KG1 (cell line): Measurements from ENCODE around the gene USP46.

Source experiments
- DNase-seq: peaks from one replicate; lab custom pipeline; 2025; lab: John Stamatoyannopoulos, UW

The USP46 gene

DNA sequence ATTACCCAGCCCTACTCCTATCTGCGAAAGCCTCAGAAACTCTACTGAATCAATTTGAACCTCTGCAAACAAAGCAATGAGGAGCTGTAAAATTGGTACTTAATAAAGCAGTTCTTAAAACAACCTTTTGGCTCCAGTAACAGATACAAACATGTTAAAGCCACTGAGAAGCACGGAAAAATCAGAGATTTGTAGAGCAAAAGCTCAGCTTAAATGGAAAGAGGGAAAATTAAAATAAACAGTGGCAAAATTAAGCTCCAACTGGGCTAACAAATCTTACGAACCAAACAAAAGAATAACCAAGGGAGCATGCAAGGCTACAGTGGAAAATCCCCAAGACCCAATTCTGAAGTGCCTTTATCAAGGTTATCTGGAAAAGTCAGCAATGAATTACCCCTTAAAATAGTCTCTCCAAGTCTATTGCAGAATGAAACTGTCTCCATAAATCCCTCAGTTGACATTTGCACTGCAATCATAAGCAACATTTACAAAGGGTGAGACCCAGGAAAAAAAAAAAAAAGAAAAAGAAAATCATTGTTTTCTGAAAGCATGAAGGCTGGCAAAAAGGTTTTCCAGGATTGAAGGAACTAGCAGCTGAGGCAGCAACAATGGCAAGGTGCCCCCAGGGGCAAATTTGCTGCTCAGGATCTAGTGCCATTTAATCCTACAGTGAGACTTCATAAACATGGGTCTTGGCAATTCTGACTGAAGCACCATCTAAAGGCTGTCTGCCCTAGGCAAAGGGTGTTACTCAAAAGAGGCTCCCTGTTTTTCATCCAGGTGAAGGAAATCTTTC, 40.1 kb downstream of the USP46 start:
- no peak for DNase-seq

DNA sequence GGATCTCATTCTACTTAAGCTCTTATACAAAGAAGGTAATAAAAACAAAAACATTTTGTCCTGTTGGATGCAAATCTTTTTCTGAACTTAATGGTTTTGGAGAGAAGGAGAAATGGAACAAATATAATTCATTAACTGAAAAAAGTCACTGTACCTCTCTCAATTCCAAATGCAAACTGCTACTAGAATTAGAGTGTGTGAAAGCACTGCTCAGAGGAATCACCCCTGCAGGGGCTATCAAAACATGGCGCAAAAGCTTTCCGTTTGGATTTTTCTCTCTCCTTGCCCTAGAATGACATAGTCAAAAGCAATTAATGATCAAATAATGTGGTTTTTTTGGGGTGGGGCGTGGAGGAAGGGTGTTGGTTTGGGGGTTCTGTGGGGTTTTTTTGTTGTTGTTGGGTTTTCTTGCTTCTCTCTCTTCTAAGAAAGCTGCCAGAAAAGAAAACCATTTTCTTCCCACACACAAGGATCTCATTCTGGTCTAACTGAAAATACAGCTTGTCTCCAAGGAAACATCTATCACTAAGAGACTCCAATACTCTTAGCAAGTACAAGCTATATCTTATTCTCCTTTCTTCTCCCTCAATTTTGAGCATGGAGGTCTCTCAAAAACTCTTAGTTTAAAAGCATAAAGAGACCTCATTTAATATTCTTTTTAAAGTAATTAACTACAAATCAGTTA, 41.6 kb downstream of the USP46 start:
- DNase-seq = no peak

DNA sequence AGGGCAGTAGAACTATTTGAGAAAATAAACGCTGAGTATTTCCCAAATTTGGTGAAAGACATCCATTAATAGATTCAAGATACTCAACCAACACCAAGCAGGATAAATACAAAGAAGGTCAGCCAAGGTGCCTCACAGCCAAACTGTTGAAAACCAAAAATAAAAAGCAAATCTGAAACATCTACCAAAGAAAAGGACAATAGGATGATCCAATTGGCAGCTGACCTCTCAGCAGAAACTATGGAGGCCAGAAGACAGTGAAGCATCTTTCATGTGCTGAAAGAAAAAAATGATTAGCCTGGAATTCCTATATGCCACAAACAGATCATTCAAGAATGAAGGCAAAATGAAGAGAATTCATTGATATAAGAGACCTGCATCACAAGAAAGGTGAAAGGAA, 44.9 kb downstream of the USP46 start:
- no peak for DNase-seq

DNA sequence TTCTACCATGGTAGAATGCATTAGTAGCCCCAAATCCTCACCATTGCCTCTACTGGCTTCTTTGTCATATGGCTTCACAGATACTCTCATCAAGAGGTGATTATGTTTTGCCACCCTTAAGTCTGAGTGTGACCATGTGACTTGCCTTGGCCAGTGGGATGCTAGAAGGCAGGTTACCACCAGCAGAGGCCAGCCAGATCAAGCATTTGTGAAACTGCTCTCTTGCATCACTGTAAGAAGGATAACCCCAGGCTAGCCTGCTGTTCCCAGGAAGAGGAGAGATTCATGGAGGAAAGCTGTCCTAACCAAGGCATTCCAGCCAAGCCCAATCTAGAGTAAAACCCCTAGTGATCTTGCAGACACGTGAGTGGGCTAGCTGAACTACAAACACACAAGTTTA, 46.8 kb downstream of the USP46 start:
- DNase-seq = no peak

DNA sequence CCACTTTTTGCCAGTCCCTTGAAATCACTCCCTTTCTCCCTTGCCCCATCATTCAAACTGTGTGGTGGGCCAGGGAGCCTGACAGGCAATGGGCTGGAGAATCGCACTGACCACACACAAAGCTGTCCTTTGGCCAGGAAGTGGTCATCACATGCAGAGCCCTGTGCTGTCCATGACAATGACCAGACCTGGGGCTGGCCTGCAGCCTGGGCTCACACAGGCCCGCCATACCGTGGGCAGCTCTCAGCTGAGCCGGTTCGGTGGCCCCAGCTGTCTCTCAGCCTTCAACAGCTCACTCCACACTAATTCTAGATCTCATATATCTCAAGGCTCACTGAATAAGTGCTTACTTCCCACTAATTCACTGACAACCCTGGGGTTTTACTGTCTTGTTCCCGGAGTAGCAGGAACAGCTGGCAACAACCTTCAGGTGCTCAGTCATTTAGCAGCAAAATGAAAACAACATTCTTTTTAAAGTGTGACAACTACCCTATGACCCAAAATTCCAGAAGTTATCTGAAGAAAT, 48.0 kb downstream of the USP46 start:
- DNase-seq = no peak

DNA sequence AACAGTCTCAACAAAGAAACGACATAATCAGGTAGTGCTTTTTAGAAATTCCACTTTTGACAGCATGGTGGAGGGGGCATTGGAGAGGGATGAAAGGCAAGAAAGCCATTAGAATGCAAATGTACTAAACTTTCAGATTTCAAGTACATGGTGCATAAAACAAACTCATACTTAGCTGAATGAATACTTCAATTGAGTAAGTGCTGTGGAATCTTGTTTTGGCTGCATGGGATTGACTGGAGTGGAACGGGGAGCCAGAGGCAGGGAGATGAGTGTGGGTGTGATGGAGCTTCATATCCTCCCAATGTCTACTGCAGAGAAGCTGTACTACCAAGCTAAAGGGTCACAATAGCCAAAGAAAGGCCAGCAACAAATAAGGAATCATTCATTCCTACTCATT, 52.4 kb downstream of the USP46 start:
- no peak for DNase-seq

DNA sequence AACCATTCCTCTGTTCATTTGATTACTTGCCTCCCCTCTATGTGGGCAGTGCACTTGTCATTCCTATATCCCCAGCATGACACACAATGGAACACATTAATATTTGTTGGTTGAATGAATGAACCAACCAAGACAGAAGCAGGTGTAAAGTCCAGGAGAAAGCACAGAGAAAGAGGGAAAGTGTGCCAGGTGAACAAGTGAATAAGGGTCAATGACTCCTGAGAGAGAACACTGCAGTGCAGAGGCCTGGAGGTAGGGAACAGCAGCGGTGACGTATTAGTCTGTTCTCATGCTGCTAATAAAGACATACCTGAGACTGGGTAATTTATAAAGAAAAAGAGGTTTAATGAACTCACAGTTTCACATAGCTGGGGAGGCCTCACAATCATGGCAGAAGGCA, 53.1 kb downstream of the USP46 start:
- DNase-seq = no peak

DNA sequence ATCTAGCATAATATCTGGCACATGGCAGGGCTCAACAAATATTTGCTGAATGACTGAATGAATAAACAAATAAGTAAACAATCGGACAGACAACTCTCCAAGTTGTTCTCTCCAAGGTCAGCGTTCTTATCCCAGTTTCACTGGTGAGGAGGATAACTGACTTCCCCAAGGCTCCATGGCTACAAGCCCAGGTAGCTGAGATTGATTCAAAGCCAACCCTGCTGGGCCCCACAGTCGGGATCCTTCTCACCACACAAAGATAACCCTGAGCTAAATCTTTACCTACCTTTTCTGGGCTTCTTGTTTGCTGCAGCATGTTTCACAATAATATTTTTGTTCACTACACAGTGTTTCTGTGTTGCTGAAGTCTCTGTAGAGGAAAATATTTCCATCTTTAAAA, 54.9 kb downstream of the USP46 start:
- DNase-seq = no peak

DNA sequence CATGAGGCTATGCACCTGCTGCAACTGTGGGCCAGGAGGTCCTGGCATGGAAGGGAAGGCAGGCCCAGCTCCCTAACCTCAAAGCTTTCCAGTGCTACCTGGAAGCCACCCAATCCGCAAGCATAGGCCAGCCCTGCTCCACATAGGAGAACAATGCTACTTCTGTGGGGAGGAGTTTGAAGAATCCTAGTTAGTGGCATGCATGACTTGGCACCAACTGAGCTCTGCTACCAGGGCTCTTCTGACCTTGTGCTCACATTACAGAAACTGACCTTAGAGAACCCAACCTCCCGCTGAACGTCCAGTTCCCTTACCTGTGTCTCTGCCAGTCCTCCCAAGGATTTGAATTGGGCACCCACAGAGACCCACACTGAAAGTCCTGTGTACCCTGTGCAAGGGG, 58.8 kb downstream of the USP46 start:
- DNase-seq = no peak

DNA sequence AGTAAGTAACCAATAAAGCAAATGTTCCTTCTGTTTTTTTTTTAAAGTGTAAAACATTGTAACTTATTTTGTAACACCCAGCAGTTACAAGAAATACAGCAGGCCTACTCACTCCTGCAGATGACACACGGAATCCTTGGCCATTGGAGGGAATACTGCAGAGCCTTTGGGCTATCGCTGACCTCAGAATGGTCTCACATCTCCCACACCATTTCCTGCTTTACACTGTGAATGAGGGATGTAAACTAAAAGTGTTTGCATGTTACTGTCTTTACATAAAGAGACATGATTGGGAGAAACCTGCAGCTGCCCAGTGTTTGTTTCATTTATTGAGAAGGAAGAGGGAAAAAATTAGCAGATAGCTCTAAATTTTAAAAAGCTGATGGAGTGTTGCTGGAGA, 64.1 kb downstream of the USP46 start:
- no peak for DNase-seq

DNA sequence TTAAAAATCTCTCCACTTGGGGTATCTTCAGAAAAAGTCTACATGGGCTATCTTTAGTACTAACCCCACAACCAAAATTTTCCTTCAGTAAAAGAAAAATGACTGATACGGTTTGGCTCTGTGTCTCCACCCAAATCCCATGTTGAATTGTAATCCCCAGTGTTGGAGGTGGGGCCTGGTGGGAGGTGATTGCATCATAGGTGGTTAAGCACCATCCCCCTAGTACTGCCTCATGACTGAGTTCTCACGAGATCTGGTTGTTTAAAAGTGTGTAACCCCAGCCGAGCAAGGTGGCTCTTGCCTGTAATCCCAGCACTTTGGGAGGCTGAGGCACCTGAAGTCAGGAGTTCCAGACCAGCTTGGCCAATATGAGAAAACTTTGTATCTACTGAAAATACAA, 66.8 kb downstream of the USP46 start:
- DNase-seq = no peak

DNA sequence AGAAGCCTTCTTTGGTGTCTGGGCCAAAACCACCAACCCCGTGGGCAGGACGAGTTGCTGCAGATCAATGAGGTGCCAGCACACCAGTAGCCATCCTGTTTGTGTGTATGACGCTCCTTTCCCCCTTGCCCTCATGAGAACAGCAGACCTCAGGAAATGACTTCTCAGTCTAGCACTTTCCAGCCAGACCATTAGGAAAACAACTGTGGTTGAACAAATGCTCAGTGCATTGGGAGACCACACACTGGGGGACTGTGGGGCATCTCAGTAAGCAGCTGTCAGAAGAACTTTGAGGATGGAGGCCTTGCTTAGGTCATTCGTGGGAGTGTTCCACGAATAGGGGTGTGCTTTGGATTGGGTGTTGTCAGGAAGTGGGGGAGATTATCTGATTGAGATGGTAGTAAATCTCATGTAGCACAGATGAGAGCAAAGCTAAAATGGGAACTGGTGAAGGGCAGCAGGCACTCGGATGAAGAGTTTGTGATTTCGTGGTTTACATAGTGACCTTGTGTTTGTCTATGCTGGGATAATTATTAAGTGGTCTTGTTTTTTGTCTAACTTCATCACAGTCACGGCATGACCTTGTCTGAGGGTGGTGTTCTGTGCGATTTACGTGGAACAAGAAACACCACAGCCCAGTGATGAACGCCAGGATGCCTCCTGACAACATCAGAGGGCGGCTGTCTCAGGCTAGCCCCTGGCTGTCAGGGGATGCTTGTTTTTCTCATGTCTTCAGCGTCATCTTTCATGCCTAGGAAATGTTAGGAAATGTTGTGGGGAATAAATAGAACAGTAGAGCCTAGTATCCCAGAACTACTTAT, 70.1 kb downstream of the USP46 start:
- peak; percentile 50 for DNase-seq

DNA sequence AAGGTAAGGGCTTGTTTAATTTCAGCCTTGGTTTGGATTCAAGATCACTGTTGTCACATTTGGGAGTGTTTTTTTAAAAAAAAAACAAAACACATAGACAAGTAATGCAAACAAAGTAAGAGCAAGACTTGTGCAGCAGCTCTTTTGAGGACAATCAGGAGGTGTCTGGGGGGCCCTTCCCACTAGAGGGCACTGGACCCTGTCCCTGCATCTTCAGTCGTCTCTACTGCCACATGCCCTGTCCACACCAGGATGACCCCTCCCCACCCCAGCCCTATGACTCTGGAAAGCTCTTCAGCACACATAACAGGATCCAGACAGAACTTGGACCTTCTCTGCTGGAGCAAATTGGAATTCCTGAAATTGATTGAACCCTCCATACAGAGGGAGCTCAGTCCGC, 71.0 kb downstream of the USP46 start:
- DNase-seq = peak; percentile 8

DNA sequence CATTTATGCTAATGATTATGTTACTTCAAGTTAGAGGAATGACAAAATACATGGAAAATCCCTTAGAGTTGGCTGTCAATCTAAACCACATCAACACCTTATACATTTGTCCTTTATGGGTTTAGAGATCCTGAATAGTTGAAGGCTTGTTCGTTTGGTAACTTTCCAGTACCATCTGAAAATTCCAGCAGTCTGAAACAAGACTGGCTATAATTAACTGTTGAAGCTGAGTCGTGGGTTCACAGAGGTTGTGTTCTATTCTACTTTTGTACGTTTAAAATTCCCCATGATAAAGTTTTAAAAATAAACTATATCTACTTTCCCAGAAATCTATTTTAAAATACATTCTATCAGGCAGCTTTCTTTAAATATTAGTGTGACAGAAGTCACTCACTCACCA, 73.0 kb downstream of the USP46 start:
- no peak for DNase-seq

DNA sequence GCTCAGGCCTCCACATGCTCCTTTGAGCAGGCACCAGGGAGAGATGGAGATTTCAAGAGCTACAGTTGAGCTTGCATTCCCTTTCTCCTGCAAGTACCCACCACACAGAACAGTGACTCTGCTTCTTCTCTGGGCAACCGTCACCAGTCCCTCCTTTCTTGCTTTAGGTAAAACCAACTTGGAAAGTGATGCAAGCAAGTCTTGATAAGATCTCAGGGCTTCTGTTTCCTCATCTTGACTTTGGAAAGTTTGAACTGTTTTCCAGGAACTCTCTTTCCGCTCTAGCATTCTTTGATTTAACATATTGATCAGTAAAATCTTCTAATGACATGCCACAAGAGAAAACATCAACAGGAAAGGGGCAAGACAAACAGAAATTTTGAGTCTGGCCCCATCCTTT, 73.7 kb downstream of the USP46 start:
- DNase-seq = no peak

DNA sequence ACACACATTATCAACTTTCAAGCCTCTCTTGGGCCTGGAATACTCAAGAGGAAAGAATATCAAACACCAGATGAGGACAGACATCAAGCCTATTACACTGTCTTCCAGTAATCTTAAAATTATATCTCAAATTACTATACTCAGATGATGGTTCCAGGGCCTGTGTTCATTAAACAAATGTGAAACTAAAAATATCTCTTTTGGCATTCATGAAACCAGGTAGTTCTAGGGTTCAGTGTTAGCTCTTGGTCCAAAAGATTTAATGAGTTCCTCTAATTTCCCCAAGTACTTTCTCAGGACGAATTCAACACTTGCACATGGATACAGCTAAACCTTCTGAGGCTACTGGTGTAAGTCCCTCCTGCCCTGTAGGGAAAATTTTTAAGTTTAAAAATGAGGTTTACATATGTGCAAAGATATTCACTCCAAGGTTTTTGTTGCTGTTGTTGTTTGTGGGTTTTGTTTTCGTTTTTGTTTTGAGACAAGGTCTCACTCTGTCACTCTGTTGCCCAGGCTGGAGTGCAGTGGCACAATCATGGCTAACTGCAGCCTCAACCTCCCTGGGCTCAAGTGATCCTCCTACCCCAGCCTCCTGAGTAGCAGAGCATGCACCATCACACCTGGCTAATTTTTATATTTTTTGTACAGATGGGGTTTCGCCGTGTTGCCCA, 79.4 kb downstream of the USP46 start:
- no peak for DNase-seq

DNA sequence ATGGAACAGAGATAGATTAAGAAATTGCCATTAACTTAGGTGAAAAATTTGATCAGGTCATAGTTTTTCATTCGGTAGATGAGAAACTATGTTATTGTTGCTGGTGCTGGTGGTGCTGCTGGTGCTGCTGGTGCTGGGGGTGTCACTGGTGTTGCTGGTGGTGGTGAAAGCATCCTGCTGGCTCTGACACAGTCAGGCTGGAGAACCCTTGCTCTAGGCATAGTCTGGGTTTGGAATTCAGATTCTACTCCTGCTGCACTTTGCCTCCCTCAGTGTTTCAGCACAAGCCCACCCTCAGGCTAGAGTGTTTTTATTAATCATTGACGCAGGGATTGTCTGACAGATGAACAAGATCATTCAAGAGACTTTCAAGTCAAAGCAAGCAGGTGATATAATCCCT, 80.2 kb downstream of the USP46 start:
- DNase-seq = no peak

DNA sequence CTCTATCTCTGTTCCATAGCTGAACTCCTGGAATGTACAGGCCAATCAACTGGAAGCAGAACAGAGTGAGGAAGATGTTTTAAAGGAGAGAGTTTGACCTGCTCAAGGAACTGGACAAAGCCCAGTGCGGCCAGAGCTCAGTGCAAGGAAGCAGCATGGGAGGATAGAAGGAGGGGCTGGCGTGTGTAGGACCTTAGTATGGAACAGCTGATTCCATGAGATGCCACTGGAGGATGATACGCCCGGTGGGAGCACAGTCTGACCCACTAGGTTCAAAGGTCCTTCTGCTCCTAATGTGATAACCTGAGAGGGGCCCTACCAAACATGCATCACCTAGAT, 81.5 kb downstream of the USP46 start:
- DNase-seq = no peak

DNA sequence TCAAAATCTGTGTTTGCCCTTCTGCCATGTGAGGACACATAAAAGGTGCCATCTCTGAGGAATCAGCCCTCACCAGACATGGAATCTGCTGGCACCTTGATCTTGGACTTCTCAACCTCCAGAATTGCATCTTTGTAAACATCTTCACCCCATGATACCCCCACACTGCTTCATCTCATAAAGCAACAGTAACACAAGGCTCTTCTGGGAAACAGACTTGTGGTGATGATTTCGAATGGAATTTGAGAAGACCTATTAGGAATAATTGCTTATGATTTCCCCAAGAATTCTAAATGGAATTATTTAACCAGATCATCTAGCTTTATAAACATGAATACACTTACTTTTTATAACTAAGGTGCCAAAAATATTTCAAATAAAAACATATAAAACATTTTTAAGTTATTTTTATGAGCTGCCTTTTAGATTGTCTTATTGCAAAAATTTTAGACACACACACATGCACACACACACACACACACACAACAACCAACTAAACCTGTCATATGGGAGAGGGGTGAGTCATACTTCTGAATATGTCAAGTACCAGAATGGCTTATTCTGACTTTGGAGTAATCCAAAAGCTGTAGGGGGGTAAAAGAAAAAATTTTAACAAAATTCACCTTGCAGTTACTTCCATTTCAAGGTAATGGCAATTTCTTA, 82.0 kb downstream of the USP46 start:
- DNase-seq = no peak

DNA sequence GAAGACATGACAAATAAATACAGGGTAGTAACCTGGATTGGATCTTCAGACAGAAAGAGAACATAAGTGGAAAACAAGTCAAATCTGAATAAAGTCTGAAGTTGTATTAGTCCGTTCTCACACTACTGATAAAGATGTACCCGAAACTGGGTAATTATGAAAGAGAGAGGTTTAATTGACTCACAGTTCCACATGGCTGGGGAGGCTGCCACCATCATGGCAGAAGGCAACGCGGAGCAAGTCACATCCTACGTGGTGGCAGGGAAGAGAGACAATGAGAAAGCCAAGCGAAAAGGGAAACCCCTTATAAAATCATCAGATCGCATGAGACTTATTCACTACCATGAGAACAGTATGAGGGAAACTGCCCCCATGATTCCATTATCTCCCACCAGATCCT, 82.8 kb downstream of the USP46 start:
- no peak for DNase-seq

DNA sequence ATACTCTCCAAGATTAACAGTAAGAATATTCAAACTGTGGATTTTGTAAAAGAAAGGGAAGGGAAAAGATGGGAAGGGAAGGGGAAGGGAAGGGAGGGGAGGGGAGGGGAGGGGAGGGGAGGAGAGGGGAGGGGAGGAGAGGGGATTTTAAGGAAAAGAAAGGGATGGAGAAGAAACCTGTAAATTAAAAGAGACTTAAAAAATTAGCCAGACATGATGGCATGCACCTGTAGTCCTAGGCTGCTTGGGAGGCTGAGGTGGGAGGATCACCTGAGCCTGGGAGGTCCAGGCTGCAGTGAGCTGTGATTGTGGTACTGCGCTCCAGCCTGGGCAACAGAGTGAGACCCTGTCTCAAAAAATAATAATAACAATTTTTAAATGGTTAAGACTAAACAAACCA, 83.7 kb downstream of the USP46 start:
- DNase-seq = no peak

DNA sequence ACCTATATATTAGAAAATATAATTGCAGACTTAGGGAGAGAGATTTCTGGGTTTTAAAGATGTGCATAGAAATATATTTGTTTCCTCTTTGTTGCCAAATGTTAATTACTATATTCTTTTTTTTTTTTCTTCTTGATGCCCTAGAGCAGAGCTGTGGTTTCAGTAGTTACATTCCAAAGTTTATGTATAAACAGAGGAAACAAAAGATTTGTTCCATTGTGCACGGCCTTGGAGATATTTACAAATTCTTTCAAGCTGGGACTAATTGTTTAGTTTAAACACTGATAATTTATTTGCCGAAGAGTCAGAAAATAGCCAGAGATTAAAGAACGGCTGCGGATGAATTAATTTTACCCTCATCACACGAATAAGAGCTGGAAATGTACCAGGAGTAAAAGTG, 85.1 kb downstream of the USP46 start:
- no peak for DNase-seq
